H1 (cell line): ENCODE data around the gene TCF7. TPM values are rescaled to one million over a fixed set of nuclear protein-coding genes. Genes with fewer than 3 reads are reported as not detected.

Source experiments
- CTCF ChIA-PET: fragments of 300-600 bp; sonication (Branson Sonifier 250); formaldehyde crosslinking; loops from one replicate; lab custom pipeline; 2021; ENCODE audit not compliant: partially characterized antibody; lab: Charles Lee
- POLR2A ChIA-PET: fragments of 300-600 bp; sonication (Branson Sonifier 250); formaldehyde crosslinking; loops from one replicate; lab custom pipeline; 2021; ENCODE audit warnings: inconsistent platforms; ENCODE audit not compliant: partially characterized antibody; lab: Charles Lee
- DNase-seq, 2 experiments: peaks; one replicate each; pipeline versions ENCODE4 v3.0.0 to v3.0.0-alpha.2; 2010 to 2022; ENCODE audit warnings: low spot score in 2 of 2, low read depth in 1 of 2, mixed read lengths in 1 of 2
- FAIRE-seq: peaks from 2 replicates; lab custom pipeline; 2011; peaks lifted over from hg19 to GRCh38; lab: Jason Lieb, UNC
- H2AFZ ChIP-seq: 2 replicates; pipeline ENCODE4 v1.8.1; 2012; ENCODE audit warnings: low read length, inconsistent platforms
- H2AK5ac ChIP-seq: 2 replicates; pipeline ENCODE4 v1.6.1; 2013; ENCODE audit warnings: low read depth, low read length
- H2BK120ac ChIP-seq: replicated peaks from 2 replicates; pipeline ENCODE3; 2013; ENCODE audit warnings: low read depth, low read length, inconsistent platforms
- H2BK12ac ChIP-seq: 2 replicates; pipeline ENCODE4 v1.6.1; 2013; ENCODE audit warnings: low read depth, low read length
- H2BK15ac ChIP-seq: 2 replicates; pipeline ENCODE4 v1.6.1; 2013; ENCODE audit warnings: low read length
- H2BK20ac ChIP-seq: 2 replicates; pipeline ENCODE4 v1.6.1; 2013; ENCODE audit warnings: low read length
- H2BK5ac ChIP-seq: 2 replicates; pipeline ENCODE4 v1.6.1; 2013; ENCODE audit warnings: low read depth, low read length
- H3K14ac ChIP-seq: 2 replicates; pipeline ENCODE4 v1.6.1; 2013; ENCODE audit warnings: inconsistent platforms; ENCODE audit not compliant: insufficient read length
- H3K18ac ChIP-seq: 2 replicates; pipeline ENCODE4 v1.6.1; 2013; ENCODE audit warnings: low read length; ENCODE audit errors: extremely low read depth
- H3K23ac ChIP-seq: 2 replicates; pipeline ENCODE4 v1.6.1; 2013; ENCODE audit warnings: inconsistent platforms; ENCODE audit not compliant: insufficient read length
- H3K23me2 ChIP-seq: 2 replicates; pipeline ENCODE4 v1.6.1; 2013; ENCODE audit warnings: low read depth, low read length
- H3K27ac ChIP-seq: 2 replicates; pipeline ENCODE4 v1.6.1; 2011; ENCODE audit warnings: low read depth, low read length, inconsistent platforms
- H3K27me3 ChIP-seq, 4 experiments: replicated peaks in 1 of 4; 1 replicate in 1 of 4; 2 replicates in 3 of 4; pipeline versions ENCODE4 v1.6.1 to v1.8.1; 2011 to 2013; ENCODE audit warnings: low read length in 3 of 4, mild to moderate bottlenecking in 3 of 4, inconsistent platforms in 2 of 4, mixed read lengths in 2 of 4, moderate library complexity in 1 of 4; ENCODE audit not compliant: control insufficient read depth in 3 of 4, insufficient read depth in 3 of 4; ENCODE audit errors: extremely low read depth in 1 of 4
- H3K36me3 ChIP-seq, 4 experiments: 2 replicates each; pipeline versions ENCODE4 v1.6.1 to v1.8.1; 2011 to 2013; ENCODE audit warnings: mild to moderate bottlenecking in 4 of 4, low read length in 3 of 4, moderate library complexity in 2 of 4, control low read depth in 1 of 4, inconsistent platforms in 1 of 4; ENCODE audit not compliant: insufficient read depth in 4 of 4, control insufficient read depth in 2 of 4
- H3K4ac ChIP-seq: replicated peaks from 2 replicates; pipeline ENCODE3; 2013; ENCODE audit warnings: low read length, low read depth, mixed read lengths, inconsistent platforms; ENCODE audit not compliant: insufficient read length
- H3K4me1 ChIP-seq, 4 experiments: replicated peaks in 1 of 4; 1 replicate in 1 of 4; 2 replicates in 3 of 4; pipeline versions ENCODE4 v1.6.1 to v1.8.1; 2011 to 2013; ENCODE audit warnings: low read length in 3 of 4, inconsistent platforms in 2 of 4, mixed read lengths in 1 of 4; ENCODE audit not compliant: insufficient read depth in 4 of 4, control insufficient read depth in 3 of 4
- H3K4me2 ChIP-seq, 2 experiments: 2 replicates each; pipeline versions ENCODE4 v1.6.1 to v1.8.1; 2011 to 2013; ENCODE audit warnings: low read depth in 2 of 2, low read length in 2 of 2, control low read depth in 1 of 2, inconsistent platforms in 1 of 2, mild to moderate bottlenecking in 1 of 2; ENCODE audit not compliant: insufficient read depth in 1 of 2
- H3K4me3 ChIP-seq, 4 experiments: fragments of 200-600, 300-600 bp in 1 of 4; sonication (generic), shearing (Covaris generic), sonication (Bioruptor Twin) in 1 of 4; 2 replicates each; pipeline versions ENCODE4 v1.5.1 to v1.8.1; 2011 to 2016; ENCODE audit warnings: low read length in 4 of 4, low read depth in 3 of 4, control low read depth in 2 of 4, inconsistent platforms in 2 of 4, mild to moderate bottlenecking in 2 of 4, mixed read lengths in 1 of 4, moderate library complexity in 1 of 4; ENCODE audit not compliant: insufficient read depth in 2 of 4; ENCODE audit errors: extremely low read depth in 1 of 4
- H3K56ac ChIP-seq: replicated peaks from 2 replicates; pipeline ENCODE3; 2013; ENCODE audit warnings: low read depth, mild to moderate bottlenecking, mixed read lengths, low read length, inconsistent platforms; ENCODE audit not compliant: insufficient read length
- H3K79me1 ChIP-seq: 2 replicates; pipeline ENCODE4 v1.6.1; 2013; ENCODE audit warnings: low read depth, low read length, control low read depth
- H3K79me2 ChIP-seq, 2 experiments: 2 replicates each; pipeline versions ENCODE4 v1.6.1 to v1.8.1; 2012 to 2013; ENCODE audit warnings: low read length in 2 of 2, mild to moderate bottlenecking in 2 of 2, inconsistent platforms in 1 of 2; ENCODE audit not compliant: insufficient read depth in 2 of 2, control insufficient read depth in 1 of 2
- H3K9ac ChIP-seq, 4 experiments: replicated peaks in 1 of 4; 1 replicate in 1 of 4; 2 replicates in 3 of 4; pipeline versions ENCODE4 v1.6.1 to v1.8.1; 2011 to 2013; ENCODE audit warnings: low read depth in 3 of 4, low read length in 3 of 4, control low read depth in 2 of 4, mild to moderate bottlenecking in 2 of 4, moderate library complexity in 2 of 4, inconsistent platforms in 1 of 4; ENCODE audit errors: extremely low read depth in 1 of 4
- H3K9me3 ChIP-seq, 2 experiments: 2 replicates each; pipeline versions ENCODE4 v1.6.1 to v1.8.1; 2012 to 2013; ENCODE audit warnings: mild to moderate bottlenecking in 2 of 2, moderate library complexity in 2 of 2, control low read depth in 1 of 2, inconsistent platforms in 1 of 2, low read depth in 1 of 2, low read length in 1 of 2, mixed read lengths in 1 of 2; ENCODE audit not compliant: insufficient read depth in 2 of 2
- H4K20me1 ChIP-seq, 2 experiments: replicated peaks in 1 of 2; 2 replicates each; pipeline versions ENCODE3 to v1.8.1; 2011 to 2013; ENCODE audit warnings: inconsistent platforms in 2 of 2, low read length in 2 of 2, mild to moderate bottlenecking in 1 of 2; ENCODE audit not compliant: insufficient read depth in 2 of 2, control insufficient read depth in 1 of 2
- H4K5ac ChIP-seq: 2 replicates; pipeline ENCODE4 v1.6.1; 2013; ENCODE audit warnings: low read length, low read depth, mixed read lengths, inconsistent platforms; ENCODE audit not compliant: insufficient read length
- H4K8ac ChIP-seq: 2 replicates; pipeline ENCODE4 v1.8.0; 2013; ENCODE audit warnings: mild to moderate bottlenecking, moderate library complexity, low read length, inconsistent platforms; ENCODE audit not compliant: insufficient read depth; ENCODE audit errors: extremely low read depth
- H4K91ac ChIP-seq: replicated peaks from 2 replicates; pipeline ENCODE3; 2013; ENCODE audit warnings: low read length, mixed read lengths, inconsistent platforms; ENCODE audit not compliant: insufficient read length
- BACH1 ChIP-seq: IDR thresholded peaks from 2 replicates; pipeline ENCODE4 v1.6.1; 2012; ENCODE audit warnings: low read length, improper control_type of control experiment
- GTF2F1 ChIP-seq: IDR thresholded peaks from 2 replicates; pipeline ENCODE4 v1.6.1; 2012; ENCODE audit warnings: low read depth, low read length, improper control_type of control experiment, borderline replicate concordance
- KDM5A ChIP-seq: fragments of 200-600 bp; IDR thresholded peaks from 2 replicates; pipeline ENCODE4 v1.7.1; 2012; ENCODE audit warnings: mild to moderate bottlenecking, low read length, inconsistent platforms, mixed read lengths
- RFX5 ChIP-seq: IDR thresholded peaks from 2 replicates; pipeline ENCODE4 v1.6.1; 2011; ENCODE audit warnings: low read depth, low read length, improper control_type of control experiment, borderline replicate concordance
- SP2 ChIP-seq: IDR thresholded peaks from 2 replicates; pipeline ENCODE4 v1.6.1; 2012; ENCODE audit warnings: mild to moderate bottlenecking, low read length, inconsistent platforms
- WGBS, 2 experiments: shearing (Covaris generic) in 1 of 2; methylation state at CpG; one replicate each; pipeline versions ENCODE4 v1.1.6 to v1.1.7; 2013 to 2015; ENCODE audit warnings: low lambda C conversion rate in 2 of 2, mixed read lengths in 2 of 2, inconsistent platforms in 1 of 2, low coverage in 1 of 2, missing lambda C conversion rate in 1 of 2; ENCODE audit not compliant: insufficient replicate concordance in 2 of 2, insufficient coverage in 1 of 2, insufficient read length in 1 of 2; ENCODE audit errors: extremely low coverage in 1 of 2, missing lambda C conversion rate in 1 of 2; 5-methylcytosine and 5-hydroxymethylcytosine counted together
- polyA plus RNA-seq, 7 experiments: library from polyadenylated mRNA; depleted of rRNA in 3 of 7; stranded (reverse) in 5 of 7; unstranded in 2 of 7; fragments of >200 nt in 5 of 7; fragments of 200-250 nt in 2 of 7; gene quantifications; 1 replicate in 5 of 7; 2 replicates in 1 of 7; 4 replicates in 1 of 7; pipeline versions ENCODE4 v1.2.1 to v1.2.3, GENCODE V29; 2011 to 2013; ENCODE audit warnings: missing spikeins in 2 of 7, mixed read lengths in 2 of 7
- total RNA-seq: library from RNA; stranded (reverse); fragmentation: NEBNext Ultra II Directional; extraction: Animal tissue kit (Norgen Biotek cat#: 25700); gene quantifications from 2 replicates; pipeline ENCODE4 v1.2.1, GENCODE V29; 2021

Gene TCF7
- total and polyA plus RNA-seq, 2 of the 8 experiments (the other 6 are each of a cell fraction or from before 2014, with no cell fraction given), result 4.7 to 8.5 TPM

DNA sequence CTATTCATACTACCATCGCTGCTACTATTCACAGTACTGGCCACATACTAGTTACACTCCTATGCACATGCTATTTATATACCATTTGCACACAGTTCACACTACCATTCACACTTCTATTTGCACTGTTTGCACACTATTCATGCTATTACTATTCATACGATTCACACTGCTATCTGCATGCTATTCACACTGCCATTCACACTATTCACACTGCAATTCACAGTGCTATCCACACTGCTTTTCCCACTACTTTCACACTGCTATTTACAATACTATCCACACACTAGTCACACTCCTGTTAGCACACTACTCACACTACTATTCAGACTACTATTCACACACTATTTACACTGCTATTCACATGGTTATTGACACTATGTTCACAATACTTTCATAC is 39.4 kb upstream of the TCF7 start:
- H3K4me1 ChIP-seq, result peaks cover 0 to 7% (median 2%) of the 10 kb centered on the region in 4 experiments; a peak in 4 of 7 replicates
- no peak overlapping the region for H2AFZ ChIP-seq
- ChIA-PET POLR2A (no interaction called here), CTCF (interaction anchor here (1.0 to 4.0 kb wide), 6 partner anchors 16 to 66 kb away, joined by 3 to 34 read pairs (median 5); no protein-coding TSS in a partner anchor)
- H3K23me2 ChIP-seq, result peaks cover 6% of the 10 kb centered on the region; the same call in 1 of the 2 replicates
- 85% methylated on average over 2 of the region's 2 CpGs; no CpG with 5 or more reads in 1 of the 2 experiments for WGBS, 2 experiments
- no peak overlapping the region for H3K14ac ChIP-seq
- no peaks in the 10 kb centered on the region; a peak in 1 of 8 replicates for H3K36me3 ChIP-seq
- peak overlapping the region; percentile 74 for H2BK15ac ChIP-seq
- no peak overlapping the region for H3K4ac ChIP-seq
- H2AK5ac ChIP-seq, result no peak overlapping the region; the same call in 1 of the 2 replicates
- no peak overlapping the region for H3K4me3 ChIP-seq
- H3K18ac ChIP-seq, result no peak overlapping the region
- H2BK5ac ChIP-seq, result no peak overlapping the region
- no peak overlapping the region for H2BK12ac ChIP-seq
- H3K27ac ChIP-seq, result no peak overlapping the region
- H4K5ac ChIP-seq, result no peak overlapping the region
- H3K4me2 ChIP-seq, result no peak overlapping the region
- H3K23ac ChIP-seq, result no peak overlapping the region
- no peak overlapping the region for H4K91ac ChIP-seq
- H3K79me1 ChIP-seq, result no peaks in the 10 kb centered on the region
- H3K27me3 ChIP-seq, result peaks cover 0 to 8% (median 3%) of the 10 kb centered on the region in 4 experiments; a peak in 4 of 7 replicates
- no peak overlapping the region for H3K56ac ChIP-seq
- no peaks in the 10 kb centered on the region for H4K20me1 ChIP-seq
- FAIRE-seq (no peak), DNase-seq (no peak)
- no peaks in the 10 kb centered on the region for H3K79me2 ChIP-seq
- no peak overlapping the region for H4K8ac ChIP-seq
- no peaks in the 10 kb centered on the region for H3K9me3 ChIP-seq
- no peak overlapping the region for H2BK20ac ChIP-seq
- peak; percentile 46; the same call in 1 of the 2 replicates for TF ChIP-seq BACH1
- TF ChIP-seq RFX5, result no peak
- TF ChIP-seq SP2, result no peak
- TF ChIP-seq KDM5A, result no peak
- TF ChIP-seq GTF2F1, result no peak
- no peak overlapping the region for H3K9ac ChIP-seq
- no peak overlapping the region for H2BK120ac ChIP-seq
